B cell (primary cell): ENCODE measurements around the gene LPGAT1. TPM values are rescaled to one million over a fixed set of nuclear protein-coding genes. Genes with fewer than 3 reads are reported as not detected.

Experiments used
- ATAC-seq: fragments of 200-7000 bp; cut with Tn5 transposase; one replicate; pipeline ENCODE4 v1.10.0; 2021; ENCODE audit warnings: low read depth, mild to moderate bottlenecking, moderate number of reproducible peaks, moderate library complexity
- CTCF ChIA-PET: fragments of 350-600 bp; sonication (Branson Sonifier 250); formaldehyde crosslinking; loops from one replicate; lab custom pipeline; 2021; ENCODE audit warnings: antibody characterized with exemption, inconsistent platforms; lab: Charles Lee
- POLR2A ChIA-PET: fragments of 350-600 bp; sonication (Branson Sonifier 250); formaldehyde crosslinking; loops from one replicate; lab custom pipeline; 2021; ENCODE audit warnings: antibody characterized with exemption; lab: Charles Lee
- DNase-seq: peaks from one replicate; pipeline ENCODE4 v3.0.0; 2013
- H2AFZ ChIP-seq: 2 replicates; pipeline ENCODE4 v1.6.1; 2012; ENCODE audit warnings: mild to moderate bottlenecking, low read depth, low read length; ENCODE audit not compliant: insufficient read depth, poor library complexity, severe bottlenecking
- H3K27ac ChIP-seq, 2 donors: 1 replicate in 1 of 2; 2 replicates in 1 of 2; pipeline ENCODE4 v1.5.1; 2012 to 2013; ENCODE audit warnings: low read length in 2 of 2, mild to moderate bottlenecking in 2 of 2, moderate library complexity in 1 of 2
- H3K27me3 ChIP-seq, 4 experiments: fragments of 200-600 bp in 1 of 4; sonication (generic) in 1 of 4; replicated peaks in 1 of 4; 1 replicate in 2 of 4; 2 replicates in 2 of 4; pipeline versions ENCODE4 v1.6.1 to v1.7.0; 2013 to 2016; ENCODE audit warnings: low read length in 3 of 4, mild to moderate bottlenecking in 2 of 4, mixed read lengths in 1 of 4, moderate library complexity in 1 of 4; ENCODE audit not compliant: insufficient read depth in 4 of 4, control insufficient read depth in 3 of 4; ENCODE audit errors: control extremely low read depth in 1 of 4
- H3K36me3 ChIP-seq, 2 experiments: replicated peaks in 1 of 2; 1 replicate in 1 of 2; 2 replicates in 1 of 2; pipeline versions ENCODE4 v1.6.1 to v1.7.1; 2013; ENCODE audit warnings: low read length in 1 of 2; ENCODE audit not compliant: insufficient read depth in 2 of 2, control insufficient read depth in 1 of 2; ENCODE audit errors: control extremely low read depth in 1 of 2, extremely low read depth in 1 of 2
- H3K4me1 ChIP-seq, 2 donors: fragments of 200-600 bp in 1 of 2; sonication (generic) in 1 of 2; 1 replicate in 1 of 2; 2 replicates in 1 of 2; pipeline versions ENCODE4 v1.5.1 to v1.6.1; 2013 to 2017; ENCODE audit warnings: low read length in 2 of 2; ENCODE audit not compliant: control insufficient read depth in 2 of 2, insufficient read depth in 2 of 2
- H3K4me2 ChIP-seq: replicated peaks from 2 replicates; pipeline ENCODE3; 2012; ENCODE audit warnings: mild to moderate bottlenecking, low read depth, low read length; ENCODE audit not compliant: poor library complexity, severe bottlenecking
- H3K4me3 ChIP-seq, 5 experiments: fragments of 200-600 bp in 1 of 5; sonication (generic) in 1 of 5; 1 replicate in 3 of 5; 2 replicates in 2 of 5; pipeline versions ENCODE4 v1.5.1 to v1.7.0; 2011 to 2016; ENCODE audit warnings: low read length in 4 of 5, mild to moderate bottlenecking in 4 of 5, low read depth in 2 of 5, control low read depth in 1 of 5, moderate library complexity in 1 of 5; ENCODE audit not compliant: insufficient read depth in 1 of 5; ENCODE audit errors: control extremely low read depth in 1 of 5, extremely low read depth in 1 of 5
- H3K79me2 ChIP-seq: fragments of 200-600 bp; sonication (generic); one replicate; pipeline ENCODE4 v1.6.0; 2016; ENCODE audit warnings: low read length; ENCODE audit not compliant: control insufficient read depth, insufficient read depth
- H3K9ac ChIP-seq: fragments of 200-600 bp; sonication (generic); 2 replicates; pipeline ENCODE4 v1.6.1; 2017; ENCODE audit warnings: mild to moderate bottlenecking, low read length, moderate library complexity
- H3K9me3 ChIP-seq, 3 donors: one replicate each; pipeline versions ENCODE4 v1.6.1 to v1.7.1; 2013; ENCODE audit warnings: low read length in 2 of 3; ENCODE audit not compliant: control insufficient read depth in 2 of 3, insufficient read depth in 1 of 3; ENCODE audit errors: control extremely low read depth in 1 of 3
- H4K20me1 ChIP-seq: 2 replicates; pipeline ENCODE4 v1.6.0; 2012; ENCODE audit warnings: mild to moderate bottlenecking, low read length; ENCODE audit not compliant: insufficient read depth, control insufficient read depth, poor library complexity, severe bottlenecking
- H3K27ac Mint-ChIP-seq: one replicate; pipeline ENCODE4 v1.8.0; 2021; ENCODE audit warnings: mixed read lengths
- H3K27me3 Mint-ChIP-seq: one replicate; pipeline ENCODE4 v1.8.0; 2021; ENCODE audit warnings: mixed read lengths
- H3K4me1 Mint-ChIP-seq: one replicate; pipeline ENCODE4 v1.8.0; 2021; ENCODE audit warnings: mixed read lengths
- H3K4me3 Mint-ChIP-seq: one replicate; pipeline ENCODE4 v1.8.0; 2021; ENCODE audit warnings: mixed read lengths
- H3K9me3 Mint-ChIP-seq: one replicate; pipeline ENCODE4 v1.8.0; 2022; ENCODE audit warnings: mixed read lengths; ENCODE audit not compliant: insufficient read depth
- EZH2 ChIP-seq: IDR thresholded peaks from 2 replicates; pipeline ENCODE4 v1.6.1; 2012; ENCODE audit warnings: borderline replicate concordance, low read depth, mild to moderate bottlenecking, moderate library complexity, low read length; ENCODE audit not compliant: insufficient read depth, poor library complexity, severe bottlenecking
- WGBS: methylation state at CpG from one replicate; pipeline ENCODE4 v1.1.5; 2013; ENCODE audit warnings: missing lambda C conversion rate; ENCODE audit not compliant: insufficient coverage; 5-methylcytosine and 5-hydroxymethylcytosine counted together
- intact Hi-C: fragments of 100-400 bp; cut with micrococcal nuclease; formaldehyde crosslinking; loops from one replicate; pipeline ENCODE4 v1.10.0; 2022
- polyA plus RNA-seq: library from polyadenylated mRNA; depleted of rRNA; stranded (reverse); fragments of >200 nt; gene quantifications from 2 replicates; pipeline ENCODE4 v1.2.3, GENCODE V29; 2012
- total RNA-seq, 2 donors: library from RNA; stranded (reverse); fragments of 120-200 nt in 1 of 2; gene quantifications; 1 replicate in 1 of 2; 2 replicates in 1 of 2; pipeline versions ENCODE4 v1.2.3 to v1.2.4, GENCODE V29; 2013 to 2022
- TF ChIP-seq, protein P1 (sequence below): fragments of 200-600 bp; IDR thresholded peaks from one replicate; pipeline ENCODE4 v1.8.0; 2022; ENCODE audit warnings: antibody characterized with exemption, mild to moderate bottlenecking

The LPGAT1 gene
- total and polyA plus RNA-seq, 2 donors (not counting 1 experiment from before 2014, with no cell fraction given), result 9.3 to 63.8 TPM

DNA sequence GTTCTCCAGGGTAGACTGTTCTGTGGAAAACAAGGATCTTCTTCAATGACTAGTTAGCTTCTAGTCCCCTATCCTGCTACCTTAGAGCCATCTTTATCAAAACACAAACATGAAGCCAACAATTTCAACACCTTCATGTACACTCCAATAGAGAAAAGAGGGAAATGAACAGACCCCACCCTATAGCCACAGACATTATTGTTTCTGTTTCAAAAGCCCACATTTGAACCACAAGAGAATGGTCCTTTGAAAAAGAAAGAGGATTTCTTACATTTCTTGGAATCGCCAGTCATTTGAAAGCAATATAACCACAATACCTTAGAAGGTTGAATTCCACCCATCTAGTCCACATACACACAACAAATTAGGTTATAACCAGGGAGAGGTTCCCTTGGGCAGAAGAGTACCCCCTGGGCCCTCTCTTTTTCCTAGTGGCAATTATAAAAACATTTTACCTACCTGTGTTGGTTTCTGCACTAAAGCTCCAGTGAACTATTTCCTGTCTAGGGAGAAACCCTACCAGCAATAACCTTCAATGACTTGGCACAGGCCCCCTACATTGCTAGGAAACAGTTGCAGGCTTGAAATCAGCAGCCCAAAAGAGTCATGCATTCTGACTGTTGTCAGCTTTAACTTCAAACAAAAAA lies 2.7 kb upstream of the LPGAT1 start:
- Histone ChIP-seq H3K4me2 (peak overlapping the region; percentile 24), H3K36me3 (no peaks in the 10 kb centered on the region), H3K9ac (no peak overlapping the region), H3K4me1 (peaks cover 38 to 39% of the 10 kb centered on the region in 2 donors), H3K4me3 (no peak overlapping the region), H3K79me2 (peaks cover 13% of the 10 kb centered on the region), H3K9me3 (no peaks in the 10 kb centered on the region), H4K20me1 (no peaks in the 10 kb centered on the region), H3K27me3 (peaks cover 0 to 1% (median 0%) of the 10 kb centered on the region in 4 experiments), H3K27ac (peak overlapping the region in 1 of 2 donors; percentile 9), H2AFZ (no peak overlapping the region)
- DNase-seq (no peak), ATAC-seq (no peak)
- no peak overlapping the region for H3K27ac Mint-ChIP-seq
- intact Hi-C loops, result loop anchor here (5.0 kb wide), 3 partner anchors 104 to 584 kb away; no protein-coding TSS in a partner anchor
- H3K9me3 Mint-ChIP-seq, result no peaks in the 10 kb centered on the region
- POLR2A ChIA-PET, result no interaction called here
- TF ChIP-seq EZH2, result no peak
- TF ChIP-seq, protein P1, sequence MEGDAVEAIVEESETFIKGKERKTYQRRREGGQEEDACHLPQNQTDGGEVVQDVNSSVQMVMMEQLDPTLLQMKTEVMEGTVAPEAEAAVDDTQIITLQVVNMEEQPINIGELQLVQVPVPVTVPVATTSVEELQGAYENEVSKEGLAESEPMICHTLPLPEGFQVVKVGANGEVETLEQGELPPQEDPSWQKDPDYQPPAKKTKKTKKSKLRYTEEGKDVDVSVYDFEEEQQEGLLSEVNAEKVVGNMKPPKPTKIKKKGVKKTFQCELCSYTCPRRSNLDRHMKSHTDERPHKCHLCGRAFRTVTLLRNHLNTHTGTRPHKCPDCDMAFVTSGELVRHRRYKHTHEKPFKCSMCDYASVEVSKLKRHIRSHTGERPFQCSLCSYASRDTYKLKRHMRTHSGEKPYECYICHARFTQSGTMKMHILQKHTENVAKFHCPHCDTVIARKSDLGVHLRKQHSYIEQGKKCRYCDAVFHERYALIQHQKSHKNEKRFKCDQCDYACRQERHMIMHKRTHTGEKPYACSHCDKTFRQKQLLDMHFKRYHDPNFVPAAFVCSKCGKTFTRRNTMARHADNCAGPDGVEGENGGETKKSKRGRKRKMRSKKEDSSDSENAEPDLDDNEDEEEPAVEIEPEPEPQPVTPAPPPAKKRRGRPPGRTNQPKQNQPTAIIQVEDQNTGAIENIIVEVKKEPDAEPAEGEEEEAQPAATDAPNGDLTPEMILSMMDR, result no peak
- CTCF ChIA-PET, result interaction anchor here (0.6 kb wide), 1 partner anchor 16 kb away, joined by 3 read pairs; no protein-coding TSS in a partner anchor
- H3K27me3 Mint-ChIP-seq, result no peaks in the 10 kb centered on the region
- no peak overlapping the region for H3K4me3 Mint-ChIP-seq
- H3K4me1 Mint-ChIP-seq, result peaks cover 44% of the 10 kb centered on the region
- WGBS, result no CpG with 5 or more reads among the region's 1 CpG

DNA sequence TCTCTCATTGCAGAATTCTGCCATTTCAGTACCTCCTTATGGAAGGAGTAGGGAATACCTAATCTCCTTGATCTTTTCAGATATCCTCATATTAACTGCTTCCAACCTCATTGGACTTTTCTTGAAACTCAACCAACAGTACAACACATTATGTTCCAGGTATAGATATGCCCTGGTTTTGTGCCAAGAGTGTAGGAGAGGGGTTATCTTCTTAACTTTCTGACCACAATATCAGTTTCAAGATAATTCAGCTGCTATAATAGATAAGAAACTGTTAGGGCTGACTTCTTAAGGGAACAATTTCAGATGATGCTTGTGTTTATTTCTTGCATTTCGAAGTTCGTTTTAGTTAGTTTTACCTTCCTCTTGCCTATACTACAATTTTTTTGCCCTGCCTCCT lies 2.1 kb upstream of the LPGAT1 start:
- Mint-ChIP-seq H3K9me3 (no peaks in the 10 kb centered on the region), H3K4me1 (peaks cover 50% of the 10 kb centered on the region), H3K4me3 (peak overlapping the region; percentile 21), H3K27ac (peak overlapping the region; percentile 39), H3K27me3 (no peaks in the 10 kb centered on the region)
- peaks cover 43% of the 10 kb centered on the region in 2 donors for H3K4me1 ChIP-seq
- DNase-seq, result no peak
- no peak overlapping the region for H3K4me3 ChIP-seq
- H3K9ac ChIP-seq, result no peak overlapping the region
- H2AFZ ChIP-seq, result no peak overlapping the region
- POLR2A ChIA-PET, result no interaction called here
- H3K36me3 ChIP-seq, result no peaks in the 10 kb centered on the region
- H3K79me2 ChIP-seq, result peaks cover 17% of the 10 kb centered on the region
- intact Hi-C loops, result loop anchor here (5.0 kb wide), 3 partner anchors 105 to 585 kb away; no protein-coding TSS in a partner anchor
- WGBS, result no CpG with 5 or more reads among the region's 2 CpGs
- CTCF ChIA-PET, result interaction anchor here (0.6 to 1.8 kb wide), 2 partner anchors 106 to 152 kb away, joined by 3 to 6 read pairs; no protein-coding TSS in a partner anchor
- H3K9me3 ChIP-seq, result no peaks in the 10 kb centered on the region
- H3K4me2 ChIP-seq, result no peak overlapping the region
- no peaks in the 10 kb centered on the region for H3K27me3 ChIP-seq
- TF ChIP-seq, protein P1, result no peak
- TF ChIP-seq EZH2, result no peak
- H4K20me1 ChIP-seq, result no peaks in the 10 kb centered on the region
- no peak overlapping the region for H3K27ac ChIP-seq
- ATAC-seq, result no peak
